KMS-11 (cell line): ENCODE results near the gene SETD1B.

Experiments used
- H2AFZ ChIP-seq: fragments of 200-600 bp; sonication (generic); 2 replicates; pipeline ENCODE4 v1.6.1; 2016; ENCODE audit warnings: antibody characterized with exemption, mixed run types, low read depth
- H3K27ac ChIP-seq: fragments of 200-600 bp; sonication (generic); 2 replicates; pipeline ENCODE4 v1.6.1; 2016; ENCODE audit warnings: mild to moderate bottlenecking, mixed run types
- H3K27me3 ChIP-seq: fragments of 200-600 bp; sonication (generic); 2 replicates; pipeline ENCODE4 v1.6.1; 2017; ENCODE audit warnings: mild to moderate bottlenecking, low read depth, mixed run types, moderate library complexity; ENCODE audit not compliant: insufficient read depth
- H3K36me3 ChIP-seq: fragments of 200-600 bp; sonication (generic); 2 replicates; pipeline ENCODE4 v1.6.1; 2017; ENCODE audit warnings: mild to moderate bottlenecking, mixed run types; ENCODE audit not compliant: insufficient read depth
- H3K4me1 ChIP-seq: fragments of 200-600 bp; sonication (generic); 2 replicates; pipeline ENCODE4 v1.6.1; 2016; ENCODE audit warnings: mild to moderate bottlenecking, low read depth, mixed run types; ENCODE audit not compliant: poor library complexity, severe bottlenecking
- H3K4me2 ChIP-seq: fragments of 200-600 bp; sonication (generic); 2 replicates; pipeline ENCODE4 v1.7.0; 2016; ENCODE audit warnings: mild to moderate bottlenecking, mixed run types
- H3K4me3 ChIP-seq: fragments of 200-600 bp; sonication (generic); IDR thresholded peaks from 2 replicates; pipeline ENCODE4 v1.6.1; 2017; ENCODE audit warnings: low read depth, low read length, mixed read lengths; ENCODE audit not compliant: insufficient read depth
- H3K79me2 ChIP-seq: fragments of 200-600 bp; sonication (generic); 2 replicates; pipeline ENCODE4 v1.6.1; 2016; ENCODE audit warnings: low read depth, mixed run types; ENCODE audit not compliant: insufficient read depth
- H3K9ac ChIP-seq: fragments of 200-600 bp; sonication (generic); 2 replicates; pipeline ENCODE4 v1.6.1; 2016; ENCODE audit warnings: mild to moderate bottlenecking, mixed run types
- H4K20me1 ChIP-seq: fragments of 200-600 bp; sonication (generic); 2 replicates; pipeline ENCODE4 v1.6.1; 2016; ENCODE audit warnings: mild to moderate bottlenecking, mixed run types; ENCODE audit not compliant: insufficient read depth
- CTCF ChIP-seq: fragments of 200-600 bp; sonication (generic); conservative IDR thresholded peaks from 2 replicates; pipeline ENCODE4 v1.6.1; 2017; ENCODE audit warnings: low read depth, mild to moderate bottlenecking, antibody characterized with exemption, low read length, moderate library complexity, mixed read lengths

Gene SETD1B

GRCh38 chr12:121814429-121815119, 10.8 kb downstream of the SETD1B start:
- Histone ChIP-seq H3K4me1 (peaks cover 6% of the 10 kb centered on the region), H4K20me1 (no peaks in the 10 kb centered on the region), H3K9ac (no peak overlapping the region), H3K4me3 (no peak overlapping the region), H3K4me2 (no peak overlapping the region), H3K79me2 (peaks cover 17% of the 10 kb centered on the region; the same call in 1 of the 2 replicates), H3K36me3 (no peaks in the 10 kb centered on the region), H2AFZ (no peak overlapping the region), H3K27me3 (no peaks in the 10 kb centered on the region), H3K27ac (no peak overlapping the region)
- no peak for TF ChIP-seq CTCF

DNA sequence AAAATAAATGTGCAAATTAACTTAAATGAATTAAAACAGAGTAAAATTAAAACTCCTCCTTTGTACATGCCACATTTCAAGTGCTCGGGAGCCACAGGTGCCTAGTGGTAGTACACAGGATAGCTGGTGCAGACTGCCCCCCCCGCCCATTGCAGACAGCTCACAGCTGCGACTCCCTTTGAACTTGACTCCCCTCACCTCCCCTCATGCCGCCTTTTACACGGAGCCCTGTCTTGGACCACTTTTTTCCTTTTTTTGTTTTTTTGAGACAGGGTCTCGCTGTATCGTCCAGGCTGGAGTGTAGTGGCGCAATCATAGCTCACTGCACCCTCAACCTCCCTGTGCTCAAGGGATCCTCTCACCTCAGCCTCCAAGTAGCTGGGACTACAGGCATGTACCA, 11.5 kb downstream of the SETD1B start:
- peaks cover 17% of the 10 kb centered on the region; the same call in 1 of the 2 replicates for H3K79me2 ChIP-seq
- no peak overlapping the region for H2AFZ ChIP-seq
- no peak overlapping the region for H3K9ac ChIP-seq
- H3K27me3 ChIP-seq = no peaks in the 10 kb centered on the region
- H3K4me2 ChIP-seq = no peak overlapping the region
- no peaks in the 10 kb centered on the region for H4K20me1 ChIP-seq
- H3K36me3 ChIP-seq = no peaks in the 10 kb centered on the region
- no peak for TF ChIP-seq CTCF
- H3K4me1 ChIP-seq = peaks cover 6% of the 10 kb centered on the region
- no peak overlapping the region for H3K4me3 ChIP-seq
- no peak overlapping the region for H3K27ac ChIP-seq

- H3K4me1 ChIP-seq = no peaks in the 10 kb centered on the region
- no peak overlapping the region for H3K9ac ChIP-seq
- H3K36me3 ChIP-seq = no peaks in the 10 kb centered on the region
- H3K27me3 ChIP-seq = no peaks in the 10 kb centered on the region
- H3K4me3 ChIP-seq = no peak overlapping the region
- no peak overlapping the region for H3K4me2 ChIP-seq
- H2AFZ ChIP-seq = no peak overlapping the region
- H4K20me1 ChIP-seq = no peaks in the 10 kb centered on the region
- H3K79me2 ChIP-seq = peaks cover 7% of the 10 kb centered on the region; the same call in 1 of the 2 replicates
- no peak for TF ChIP-seq CTCF
- no peak overlapping the region for H3K27ac ChIP-seq
Observed at GRCh38 chr12:121816925-121817647, 13.3 kb downstream of the SETD1B start.

GRCh38 chr12:121817648-121818043, 13.8 kb downstream of the SETD1B start:
- no peak overlapping the region for H3K4me2 ChIP-seq
- no peaks in the 10 kb centered on the region for H3K36me3 ChIP-seq
- H3K4me1 ChIP-seq = no peaks in the 10 kb centered on the region
- H3K4me3 ChIP-seq = no peak overlapping the region
- H4K20me1 ChIP-seq = no peaks in the 10 kb centered on the region
- H3K9ac ChIP-seq = no peak overlapping the region
- peaks cover 7% of the 10 kb centered on the region; the same call in 1 of the 2 replicates for H3K79me2 ChIP-seq
- no peak for TF ChIP-seq CTCF
- H3K27ac ChIP-seq = no peak overlapping the region
- no peak overlapping the region for H2AFZ ChIP-seq
- no peaks in the 10 kb centered on the region for H3K27me3 ChIP-seq
